AG04450 (cell line): ENCODE results near the gene TJP2. TPM values are rescaled to one million over a fixed set of nuclear protein-coding genes. Genes with fewer than 3 reads are reported as not detected.

Experiments used
- CTCF ChIA-PET: fragments of 300-600, 350-600 bp; formaldehyde crosslinking; extraction: SDS; loops from one replicate; lab custom pipeline; 2022; ENCODE audit warnings: antibody characterized with exemption, inconsistent platforms; lab: Charles Lee
- POLR2A ChIA-PET: fragments of 350-600 bp; formaldehyde crosslinking; extraction: SDS; loops from one replicate; lab custom pipeline; 2021; ENCODE audit warnings: antibody characterized with exemption, inconsistent platforms; lab: Yijun Ruan, JAX
- DNase-seq: peaks from one replicate; pipeline ENCODE4 v3.0.0-alpha.2; 2011; ENCODE audit warnings: low read depth, low spot score
- H3K27ac ChIP-seq: one replicate; pipeline ENCODE4 v1.5.1; 2012; ENCODE audit warnings: low read depth, low read length, control low read depth
- H3K27me3 ChIP-seq: one replicate; pipeline ENCODE4 v1.6.0; 2012; ENCODE audit warnings: low read length; ENCODE audit not compliant: control insufficient read depth, insufficient read depth
- H3K4me3 ChIP-seq: 2 replicates; pipeline ENCODE4 v1.5.1; 2011; ENCODE audit warnings: mild to moderate bottlenecking, low read depth, low read length, control low read depth
- H3K9me3 ChIP-seq: 2 replicates; pipeline ENCODE4 v1.5.1; 2012; ENCODE audit warnings: low read length; ENCODE audit not compliant: control insufficient read depth, insufficient read depth
- polyA plus RNA-seq: library from polyadenylated mRNA; depleted of rRNA; stranded (reverse); fragments of >200 nt; gene quantifications from 2 replicates; pipeline ENCODE4 v1.2.3, GENCODE V29; 2011; rRNA removed
- TF ChIP-seq, protein P1 (sequence below): IDR thresholded peaks from 2 replicates; pipeline ENCODE4 v1.5.1; 2011; ENCODE audit warnings: low read depth, low read length, control low read depth, inconsistent platforms

TJP2 gene
- polyA plus RNA-seq, 1 experiment, result 50.0 TPM

DNA sequence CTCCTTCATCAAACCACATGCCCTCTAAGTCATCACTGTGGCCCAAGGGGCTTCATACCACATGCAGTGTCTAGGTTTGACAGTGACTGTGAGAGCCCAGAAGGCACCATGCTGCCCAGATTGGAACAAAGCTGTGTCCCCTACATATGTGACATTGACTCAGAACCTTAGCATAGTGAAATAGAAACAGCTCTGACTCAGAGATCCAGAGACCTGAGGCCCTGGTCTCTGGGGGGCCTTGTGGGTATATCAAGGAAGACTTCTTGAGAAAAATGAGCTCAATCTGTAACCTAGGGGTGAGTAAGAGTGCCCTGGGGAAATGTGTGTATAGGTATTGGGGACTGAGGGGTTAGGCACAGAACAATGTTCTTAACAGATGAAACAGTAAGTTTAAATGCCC is 143.8 kb downstream of the TJP2 start:
- Histone ChIP-seq H3K27ac (no peak overlapping the region), H3K27me3 (peaks cover 21% of the 10 kb centered on the region), H3K4me3 (no peak overlapping the region), H3K9me3 (peaks cover 4% of the 10 kb centered on the region)
- CTCF ChIA-PET, result interaction anchor here (1.1 kb wide), 2 partner anchors 95 to 333 kb away, joined by 3 read pairs; no protein-coding TSS in a partner anchor
- POLR2A ChIA-PET, result no interaction called here
- no peak for DNase-seq
- TF ChIP-seq, protein P1, sequence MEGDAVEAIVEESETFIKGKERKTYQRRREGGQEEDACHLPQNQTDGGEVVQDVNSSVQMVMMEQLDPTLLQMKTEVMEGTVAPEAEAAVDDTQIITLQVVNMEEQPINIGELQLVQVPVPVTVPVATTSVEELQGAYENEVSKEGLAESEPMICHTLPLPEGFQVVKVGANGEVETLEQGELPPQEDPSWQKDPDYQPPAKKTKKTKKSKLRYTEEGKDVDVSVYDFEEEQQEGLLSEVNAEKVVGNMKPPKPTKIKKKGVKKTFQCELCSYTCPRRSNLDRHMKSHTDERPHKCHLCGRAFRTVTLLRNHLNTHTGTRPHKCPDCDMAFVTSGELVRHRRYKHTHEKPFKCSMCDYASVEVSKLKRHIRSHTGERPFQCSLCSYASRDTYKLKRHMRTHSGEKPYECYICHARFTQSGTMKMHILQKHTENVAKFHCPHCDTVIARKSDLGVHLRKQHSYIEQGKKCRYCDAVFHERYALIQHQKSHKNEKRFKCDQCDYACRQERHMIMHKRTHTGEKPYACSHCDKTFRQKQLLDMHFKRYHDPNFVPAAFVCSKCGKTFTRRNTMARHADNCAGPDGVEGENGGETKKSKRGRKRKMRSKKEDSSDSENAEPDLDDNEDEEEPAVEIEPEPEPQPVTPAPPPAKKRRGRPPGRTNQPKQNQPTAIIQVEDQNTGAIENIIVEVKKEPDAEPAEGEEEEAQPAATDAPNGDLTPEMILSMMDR, result no peak

DNA sequence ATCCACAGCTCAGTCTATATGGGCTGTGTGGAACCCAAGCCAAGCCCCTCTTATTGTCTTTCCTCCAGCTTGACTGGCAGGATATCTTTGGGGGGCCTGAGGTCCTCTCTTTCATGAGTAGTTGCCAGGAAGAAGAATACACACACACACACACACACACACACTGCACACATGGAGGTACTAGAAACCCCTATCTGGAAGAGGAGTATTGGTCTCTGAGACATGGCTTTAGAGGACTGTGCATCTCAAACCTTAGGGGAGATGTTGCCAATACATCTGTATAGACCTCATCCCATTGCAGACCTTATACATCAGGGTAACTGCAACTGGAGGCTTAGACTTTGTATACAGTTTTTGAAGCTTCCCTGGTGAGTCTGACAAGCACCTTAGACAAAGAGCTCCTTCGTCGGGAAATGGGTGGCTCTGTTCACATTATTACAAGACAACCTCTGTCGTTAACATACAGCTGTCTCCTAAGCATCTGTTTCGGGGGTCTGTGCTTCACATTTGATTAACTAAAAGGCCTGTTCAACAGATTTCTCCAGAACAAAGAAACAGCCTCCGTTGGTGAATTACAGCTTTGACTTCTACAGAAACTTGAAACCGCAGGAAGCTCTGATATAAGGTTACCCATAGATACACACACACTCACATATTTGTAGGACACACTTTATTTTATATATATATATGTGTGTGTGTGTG is 145.4 kb downstream of the TJP2 start:
- peaks cover 24% of the 10 kb centered on the region for H3K27me3 ChIP-seq
- CTCF ChIA-PET, result interaction anchor here (0.6 kb wide), 1 partner anchor 10 kb away, joined by 3 read pairs; no protein-coding TSS in a partner anchor
- TF ChIP-seq, protein P1, result no peak
- no peaks in the 10 kb centered on the region for H3K9me3 ChIP-seq
- POLR2A ChIA-PET, result no interaction called here
- no peak overlapping the region for H3K27ac ChIP-seq
- no peak for DNase-seq
- no peak overlapping the region for H3K4me3 ChIP-seq

DNA sequence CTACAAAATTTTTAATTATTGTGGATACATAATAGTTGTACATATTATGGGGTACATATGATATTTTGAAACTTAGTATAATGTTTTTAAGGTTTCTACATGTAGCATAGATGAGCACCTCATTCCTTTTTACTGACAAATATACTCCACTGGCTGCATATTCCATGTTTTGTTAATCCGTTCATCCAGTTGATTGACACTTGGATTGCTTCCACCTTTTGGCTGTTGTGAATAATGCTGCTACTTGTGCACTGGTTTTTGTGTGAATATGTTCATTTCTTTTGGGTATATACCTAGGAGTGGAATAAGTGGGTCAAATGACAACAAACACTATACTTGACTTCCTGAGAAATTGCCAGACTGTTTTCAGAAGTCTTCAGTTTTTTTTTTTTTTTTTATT is 148.2 kb downstream of the TJP2 start:
- H3K27me3 ChIP-seq, result peaks cover 45% of the 10 kb centered on the region
- no peak overlapping the region for H3K4me3 ChIP-seq
- CTCF ChIA-PET, result no interaction called here
- H3K27ac ChIP-seq, result no peak overlapping the region
- POLR2A ChIA-PET, result no interaction called here
- no peak for DNase-seq
- H3K9me3 ChIP-seq, result no peaks in the 10 kb centered on the region
- TF ChIP-seq, protein P1, result no peak

DNA sequence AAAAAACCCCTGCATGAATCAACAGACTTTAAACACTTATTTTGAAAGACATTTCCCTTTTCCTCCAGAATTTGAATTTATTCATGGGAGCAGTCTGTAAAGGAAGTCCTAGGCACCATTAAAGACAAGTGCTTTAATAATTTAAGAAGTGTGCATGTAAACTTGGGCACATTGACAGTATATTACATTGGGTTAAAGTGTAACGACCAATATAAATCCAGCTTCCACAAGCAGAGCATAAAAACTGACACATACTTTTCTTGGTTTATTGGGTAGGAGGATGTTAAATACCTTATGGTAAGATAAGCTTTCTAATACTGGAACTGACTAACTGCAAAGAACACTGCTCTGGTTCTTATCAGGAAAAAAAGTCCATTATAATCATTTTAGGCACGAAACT is 149.8 kb downstream of the TJP2 start:
- ChIA-PET CTCF (no interaction called here), POLR2A (no interaction called here)
- TF ChIP-seq, protein P1, result no peak
- Histone ChIP-seq H3K27ac (no peak overlapping the region), H3K4me3 (no peak overlapping the region), H3K9me3 (no peaks in the 10 kb centered on the region), H3K27me3 (peaks cover 49% of the 10 kb centered on the region)
- DNase-seq, result no peak

Other genes with a start within 250 kb of the TJP2 start
- not detected in 2 replicates for gene PRKACG, start 160.2 kb upstream of the TJP2 start, polyA plus RNA-seq
- gene FXN, start 138.5 kb upstream of the TJP2 start, polyA plus RNA-seq, result 16.1 and 18.0 TPM in 2 replicates
- not detected in 2 replicates for gene ENTREP1, start 150.9 kb downstream of the TJP2 start, polyA plus RNA-seq